Cerebellar cortex (tissue), 1 donor: ENCODE measurements around the gene TRIO.

ENCODE experiments used
- DNase-seq: peaks from one replicate; pipeline ENCODE4 v3.0.0-alpha.2; 2015; ENCODE audit warnings: low spot score

The TRIO gene

GRCh38 chr5:14209222-14209822 is 66.2 kb downstream of the TRIO start:
- DNase-seq = no peak

- DNase-seq = no peak
These were observed 66.7 kb downstream of the TRIO start for GRCh38 chr5:14209836-14210235.

GRCh38 chr5:14210729-14211128 is 67.6 kb downstream of the TRIO start:
- DNase-seq = no peak

GRCh38 chr5:14211818-14212803 is 69.0 kb downstream of the TRIO start:
- no peak for DNase-seq

- DNase-seq = no peak
These were observed 69.7 kb downstream of the TRIO start for GRCh38 chr5:14212838-14213237.

- DNase-seq = no peak
These were observed 70.1 kb downstream of the TRIO start for GRCh38 chr5:14213253-14213652.

GRCh38 chr5:14213813-14214585 is 70.9 kb downstream of the TRIO start:
- DNase-seq = no peak

GRCh38 chr5:14215901-14216300 is 72.8 kb downstream of the TRIO start:
- no peak for DNase-seq

- no peak for DNase-seq
These were observed 73.2 kb downstream of the TRIO start for GRCh38 chr5:14216372-14216771.

- DNase-seq = no peak
These were observed 73.8 kb downstream of the TRIO start for GRCh38 chr5:14216902-14217301.

GRCh38 chr5:14217587-14217986 is 74.4 kb downstream of the TRIO start:
- DNase-seq = no peak

- DNase-seq = no peak
These were observed 74.9 kb downstream of the TRIO start for GRCh38 chr5:14218011-14218410.

- no peak for DNase-seq
These were observed 75.3 kb downstream of the TRIO start for GRCh38 chr5:14218480-14218879.

- DNase-seq = no peak
These were observed 75.9 kb downstream of the TRIO start for GRCh38 chr5:14218897-14219573.

- DNase-seq = no peak
These were observed 76.8 kb downstream of the TRIO start for GRCh38 chr5:14219800-14220512.

- DNase-seq = no peak
These were observed 77.5 kb downstream of the TRIO start for GRCh38 chr5:14220642-14221041.

- no peak for DNase-seq
These were observed 78.6 kb downstream of the TRIO start for GRCh38 chr5:14221732-14222131.

GRCh38 chr5:14222206-14222605 is 79.1 kb downstream of the TRIO start:
- no peak for DNase-seq

GRCh38 chr5:14223372-14223771 is 80.2 kb downstream of the TRIO start:
- no peak for DNase-seq

GRCh38 chr5:14225173-14225834 is 82.2 kb downstream of the TRIO start:
- no peak for DNase-seq

GRCh38 chr5:14226149-14226548 is 83.0 kb downstream of the TRIO start:
- no peak for DNase-seq
